ENCODE results near the gene UGT2B15.

GRCh38 chr4:68617003-68617698 lies 53.3 kb downstream of the UGT2B15 start:
- TF ChIP-seq ZNF565 (CRISPR knock-in tag; conservative IDR thresholded peaks at IDR 0.05; ENCODE audit: low read depth) (no peak), OSR1 (CRISPR knock-in tag; IDR thresholded peaks at IDR 0.05) (no peak), PATZ1 (CRISPR knock-in tag; IDR thresholded peaks at IDR 0.05; ENCODE audit: borderline replicate concordance) (no peak), CSRNP3 (CRISPR knock-in tag; IDR thresholded peaks at IDR 0.05) (no peak), BACH2 (CRISPR knock-in tag; IDR thresholded peaks at IDR 0.05; ENCODE audit: borderline replicate concordance) (no peak), ZNF8 (CRISPR knock-in tag; IDR thresholded peaks at IDR 0.05) (no peak), ARNTL (CRISPR knock-in tag; IDR thresholded peaks at IDR 0.05; ENCODE audit: borderline replicate concordance, low read depth) (no peak), ESRRG (CRISPR knock-in tag; IDR thresholded peaks at IDR 0.05) (no peak), RARB (CRISPR knock-in tag; IDR thresholded peaks at IDR 0.05) (no peak)

Measured in SK-N-SH treated with all-trans-retinoic acid at 6 μM for 48 hours (cell line).